ENCODE results near the gene MPI.

DNA sequence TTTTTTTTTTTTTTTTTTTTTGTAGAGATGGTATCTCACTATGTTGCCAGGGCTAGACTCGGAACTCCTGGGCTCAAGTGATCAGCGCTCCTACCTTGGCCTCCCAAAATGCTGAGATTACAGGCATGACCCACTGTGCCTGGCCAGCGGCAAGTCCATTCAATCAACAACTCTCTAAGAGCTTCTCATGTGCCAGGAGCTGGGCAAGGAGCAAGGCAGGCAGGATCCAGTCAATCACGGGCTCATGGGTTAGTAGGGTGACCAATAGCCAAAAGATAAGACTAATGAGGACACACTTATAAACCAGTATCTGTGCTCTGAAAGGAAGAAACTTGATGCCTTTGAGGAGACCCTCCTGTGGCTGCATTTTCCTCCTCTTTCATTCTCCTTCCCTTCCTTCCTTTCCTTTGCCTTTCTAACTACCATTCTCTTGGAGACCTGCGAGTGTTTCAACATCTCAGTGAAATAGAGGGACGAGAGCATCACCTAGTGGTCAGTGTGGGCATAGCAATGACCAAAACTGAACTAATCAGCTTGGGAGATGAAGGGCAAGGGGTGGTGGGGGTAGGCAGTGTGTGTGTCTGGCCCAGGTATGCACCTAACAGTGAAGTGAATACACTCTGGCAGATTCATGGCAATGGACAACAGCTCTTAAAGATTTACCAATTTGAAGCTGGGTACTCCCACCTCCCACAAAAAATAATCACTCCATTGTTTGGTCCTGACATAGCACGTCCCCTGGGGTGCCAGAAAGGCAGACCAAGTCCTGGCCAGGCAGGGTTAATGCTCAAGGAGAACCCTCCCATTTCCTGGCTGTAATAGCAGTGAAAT lies 60.5 kb downstream of the MPI start:
- TF ChIP-seq POLR2AphosphoS5 (IDR thresholded peaks at IDR 0.05; ENCODE audit: low read depth, low read length) (no peak), SIN3A (IDR thresholded peaks at IDR 0.05; ENCODE audit: borderline replicate concordance, insufficient read depth, low read length) (no peak), TAF1 (IDR thresholded peaks at IDR 0.05; ENCODE audit: borderline replicate concordance, insufficient read depth, low read length) (no peak), FOXP2 (optimal IDR thresholded peaks at IDR 0.05; ENCODE audit: borderline replicate concordance, extremely low read depth, extremely low read length, insufficient read depth) (no peak)
- TF ChIP-seq, protein P1, sequence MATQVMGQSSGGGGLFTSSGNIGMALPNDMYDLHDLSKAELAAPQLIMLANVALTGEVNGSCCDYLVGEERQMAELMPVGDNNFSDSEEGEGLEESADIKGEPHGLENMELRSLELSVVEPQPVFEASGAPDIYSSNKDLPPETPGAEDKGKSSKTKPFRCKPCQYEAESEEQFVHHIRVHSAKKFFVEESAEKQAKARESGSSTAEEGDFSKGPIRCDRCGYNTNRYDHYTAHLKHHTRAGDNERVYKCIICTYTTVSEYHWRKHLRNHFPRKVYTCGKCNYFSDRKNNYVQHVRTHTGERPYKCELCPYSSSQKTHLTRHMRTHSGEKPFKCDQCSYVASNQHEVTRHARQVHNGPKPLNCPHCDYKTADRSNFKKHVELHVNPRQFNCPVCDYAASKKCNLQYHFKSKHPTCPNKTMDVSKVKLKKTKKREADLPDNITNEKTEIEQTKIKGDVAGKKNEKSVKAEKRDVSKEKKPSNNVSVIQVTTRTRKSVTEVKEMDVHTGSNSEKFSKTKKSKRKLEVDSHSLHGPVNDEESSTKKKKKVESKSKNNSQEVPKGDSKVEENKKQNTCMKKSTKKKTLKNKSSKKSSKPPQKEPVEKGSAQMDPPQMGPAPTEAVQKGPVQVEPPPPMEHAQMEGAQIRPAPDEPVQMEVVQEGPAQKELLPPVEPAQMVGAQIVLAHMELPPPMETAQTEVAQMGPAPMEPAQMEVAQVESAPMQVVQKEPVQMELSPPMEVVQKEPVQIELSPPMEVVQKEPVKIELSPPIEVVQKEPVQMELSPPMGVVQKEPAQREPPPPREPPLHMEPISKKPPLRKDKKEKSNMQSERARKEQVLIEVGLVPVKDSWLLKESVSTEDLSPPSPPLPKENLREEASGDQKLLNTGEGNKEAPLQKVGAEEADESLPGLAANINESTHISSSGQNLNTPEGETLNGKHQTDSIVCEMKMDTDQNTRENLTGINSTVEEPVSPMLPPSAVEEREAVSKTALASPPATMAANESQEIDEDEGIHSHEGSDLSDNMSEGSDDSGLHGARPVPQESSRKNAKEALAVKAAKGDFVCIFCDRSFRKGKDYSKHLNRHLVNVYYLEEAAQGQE (IDR thresholded peaks at IDR 0.05; ENCODE audit: insufficient read depth in 1 of 2, low read depth in 2 of 2, low read length in 2 of 2) = no peak

Data from PFSK-1 (cell line).